Measurements from ENCODE around the gene IP6K2. TPM values are rescaled to one million over a fixed set of nuclear protein-coding genes. Genes with fewer than 3 reads are reported as not detected.

IP6K2 gene
- polyA plus RNA-seq, 2 of the 4 experiments (the other 2 are of a cell fraction) = 61.9 to 78.4 TPM

DNA sequence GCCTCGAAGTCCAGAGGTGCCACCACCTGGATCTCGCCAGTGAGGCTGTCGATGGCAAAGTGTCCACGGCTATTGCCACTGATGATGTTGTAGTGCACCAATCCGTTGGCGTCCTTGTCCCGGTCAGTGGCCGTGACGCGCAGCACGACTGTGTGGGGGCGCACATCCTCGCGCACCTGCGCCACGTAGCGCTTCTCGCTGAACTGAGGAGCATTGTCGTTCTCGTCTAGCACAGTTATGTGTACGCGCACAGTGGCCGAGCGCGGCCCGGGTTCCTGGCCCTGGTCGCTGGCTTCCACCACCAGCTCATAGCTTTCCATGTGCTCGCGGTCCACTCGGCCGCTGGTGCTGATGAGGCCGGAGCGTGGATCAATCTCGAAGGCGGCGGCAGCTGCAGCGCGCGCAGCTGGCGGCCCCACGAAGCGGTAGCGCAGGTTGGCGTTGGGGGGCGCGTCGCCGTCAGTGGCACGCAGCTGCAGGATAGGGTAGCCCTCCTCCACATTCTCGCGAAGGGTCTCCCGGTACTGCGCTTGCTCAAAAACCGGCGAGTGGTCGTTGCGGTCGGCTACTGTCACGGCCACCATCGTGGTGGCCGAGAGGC, 56.1 kb downstream of the IP6K2 start:
- ChIA-PET CTCF (interaction anchor here (0.8 to 2.1 kb wide), 2 partner anchors 20 to 62 kb away, joined by 3 to 6 read pairs; no protein-coding TSS in a partner anchor), POLR2A (interaction anchor here (2.8 kb wide), 1 partner anchor 26 kb away, joined by 9 read pairs; the partner anchor contains the start of gene SLC26A6)
- H3K9me3 ChIP-seq = no peaks in the 10 kb centered on the region
- H3K4me1 ChIP-seq = peaks cover 18% of the 10 kb centered on the region
- no peak for FAIRE-seq
- WGBS (ENCODE audit: missing lambda C conversion rate) = 94% methylated on average over 49 of the region's 61 CpGs
- no peak overlapping the region for H3K27ac ChIP-seq
- no peak for TF ChIP-seq NR3C1 (IDR thresholded peaks at IDR 0.05)
- TF ChIP-seq KDM1A (IDR thresholded peaks at IDR 0.05; ENCODE audit: low read depth) = no peak
- no peak for TF ChIP-seq EHMT2 (IDR thresholded peaks at IDR 0.05; ENCODE audit: low read depth)
- TF ChIP-seq, protein P1, sequence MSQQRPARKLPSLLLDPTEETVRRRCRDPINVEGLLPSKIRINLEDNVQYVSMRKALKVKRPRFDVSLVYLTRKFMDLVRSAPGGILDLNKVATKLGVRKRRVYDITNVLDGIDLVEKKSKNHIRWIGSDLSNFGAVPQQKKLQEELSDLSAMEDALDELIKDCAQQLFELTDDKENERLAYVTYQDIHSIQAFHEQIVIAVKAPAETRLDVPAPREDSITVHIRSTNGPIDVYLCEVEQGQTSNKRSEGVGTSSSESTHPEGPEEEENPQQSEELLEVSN (IDR thresholded peaks at IDR 0.05; ENCODE audit: borderline replicate concordance, low read depth) = no peak
- TF ChIP-seq, protein P2, sequence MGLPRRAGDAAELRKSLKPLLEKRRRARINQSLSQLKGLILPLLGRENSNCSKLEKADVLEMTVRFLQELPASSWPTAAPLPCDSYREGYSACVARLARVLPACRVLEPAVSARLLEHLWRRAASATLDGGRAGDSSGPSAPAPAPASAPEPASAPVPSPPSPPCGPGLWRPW (IDR thresholded peaks at IDR 0.05) = no peak
- no peak for TF ChIP-seq CEBPB (IDR thresholded peaks at IDR 0.05)
- no peak for TF ChIP-seq TFCP2L1 (CRISPR knock-in tag; IDR thresholded peaks at IDR 0.05)
- no peak overlapping the region for H3K4me3 ChIP-seq
- no peak overlapping the region for H3K4me2 ChIP-seq
- DNase-seq (ENCODE audit: low read depth in 1 of 2, low spot score in 1 of 2) = no peak
- ATAC-seq = no peak

DNA sequence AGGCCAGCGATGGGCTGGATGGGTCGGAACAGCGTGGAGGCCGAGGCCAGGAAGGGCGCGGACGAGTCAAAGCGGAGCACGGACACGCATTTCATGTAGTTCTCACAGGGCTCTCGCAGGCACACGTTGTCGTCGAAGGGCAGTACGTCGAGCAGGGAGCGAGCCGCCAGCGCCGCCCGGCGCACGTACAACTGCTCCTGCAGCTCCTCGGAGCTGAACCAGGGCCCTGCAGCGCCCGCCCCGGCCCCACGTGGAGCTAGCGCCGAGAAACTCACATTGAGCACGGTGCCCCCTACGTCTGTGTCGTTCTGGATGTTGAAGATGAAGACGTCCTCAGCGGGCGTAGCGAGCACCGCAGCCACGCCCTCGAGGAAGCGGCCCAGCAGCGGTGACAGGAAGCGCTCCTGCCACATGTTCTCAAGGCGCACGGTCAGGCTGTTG, 60.2 kb downstream of the IP6K2 start:
- POLR2A ChIA-PET = no interaction called here
- no peaks in the 10 kb centered on the region for H3K9me3 ChIP-seq
- H3K4me1 ChIP-seq = peaks cover 11% of the 10 kb centered on the region; the same call in 2 of the 3 replicates
- FAIRE-seq (no peak), ATAC-seq (no peak), DNase-seq (ENCODE audit: low read depth in 1 of 2, low spot score in 1 of 2) (no peak)
- CTCF ChIA-PET = interaction anchor here (0.6 to 6.3 kb wide), 14 partner anchors 13 to 248 kb away, joined by 3 to 46 read pairs (median 4); partner anchors contain the start of genes SLC26A6 and UCN2
- no peak for TF ChIP-seq ZC3H11A (IDR thresholded peaks at IDR 0.05)
- TF ChIP-seq SMC3 (IDR thresholded peaks at IDR 0.05) = no peak
- TF ChIP-seq, protein P3, sequence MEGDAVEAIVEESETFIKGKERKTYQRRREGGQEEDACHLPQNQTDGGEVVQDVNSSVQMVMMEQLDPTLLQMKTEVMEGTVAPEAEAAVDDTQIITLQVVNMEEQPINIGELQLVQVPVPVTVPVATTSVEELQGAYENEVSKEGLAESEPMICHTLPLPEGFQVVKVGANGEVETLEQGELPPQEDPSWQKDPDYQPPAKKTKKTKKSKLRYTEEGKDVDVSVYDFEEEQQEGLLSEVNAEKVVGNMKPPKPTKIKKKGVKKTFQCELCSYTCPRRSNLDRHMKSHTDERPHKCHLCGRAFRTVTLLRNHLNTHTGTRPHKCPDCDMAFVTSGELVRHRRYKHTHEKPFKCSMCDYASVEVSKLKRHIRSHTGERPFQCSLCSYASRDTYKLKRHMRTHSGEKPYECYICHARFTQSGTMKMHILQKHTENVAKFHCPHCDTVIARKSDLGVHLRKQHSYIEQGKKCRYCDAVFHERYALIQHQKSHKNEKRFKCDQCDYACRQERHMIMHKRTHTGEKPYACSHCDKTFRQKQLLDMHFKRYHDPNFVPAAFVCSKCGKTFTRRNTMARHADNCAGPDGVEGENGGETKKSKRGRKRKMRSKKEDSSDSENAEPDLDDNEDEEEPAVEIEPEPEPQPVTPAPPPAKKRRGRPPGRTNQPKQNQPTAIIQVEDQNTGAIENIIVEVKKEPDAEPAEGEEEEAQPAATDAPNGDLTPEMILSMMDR (IDR thresholded peaks at IDR 0.05) = no peak
- TF ChIP-seq CHD4 (IDR thresholded peaks at IDR 0.05; ENCODE audit: borderline replicate concordance) = no peak
- TF ChIP-seq NPAS2 (CRISPR knock-in tag; IDR thresholded peaks at IDR 0.05; ENCODE audit: borderline replicate concordance) = no peak
- no peak for TF ChIP-seq RFX5 (IDR thresholded peaks at IDR 0.05)
- no peak for TF ChIP-seq ZFP36 (IDR thresholded peaks at IDR 0.05; ENCODE audit: borderline replicate concordance, partially characterized antibody)
- no peak overlapping the region for H3K4me3 ChIP-seq
- 96% methylated on average over 27 of the region's 45 CpGs for WGBS (ENCODE audit: missing lambda C conversion rate)
- H3K27ac ChIP-seq = peak overlapping the region; percentile 75 to 88; a peak in 5 of 6 replicates
- peak overlapping the region; percentile 71; the same call in 1 of the 3 replicates for H3K4me2 ChIP-seq

DNA sequence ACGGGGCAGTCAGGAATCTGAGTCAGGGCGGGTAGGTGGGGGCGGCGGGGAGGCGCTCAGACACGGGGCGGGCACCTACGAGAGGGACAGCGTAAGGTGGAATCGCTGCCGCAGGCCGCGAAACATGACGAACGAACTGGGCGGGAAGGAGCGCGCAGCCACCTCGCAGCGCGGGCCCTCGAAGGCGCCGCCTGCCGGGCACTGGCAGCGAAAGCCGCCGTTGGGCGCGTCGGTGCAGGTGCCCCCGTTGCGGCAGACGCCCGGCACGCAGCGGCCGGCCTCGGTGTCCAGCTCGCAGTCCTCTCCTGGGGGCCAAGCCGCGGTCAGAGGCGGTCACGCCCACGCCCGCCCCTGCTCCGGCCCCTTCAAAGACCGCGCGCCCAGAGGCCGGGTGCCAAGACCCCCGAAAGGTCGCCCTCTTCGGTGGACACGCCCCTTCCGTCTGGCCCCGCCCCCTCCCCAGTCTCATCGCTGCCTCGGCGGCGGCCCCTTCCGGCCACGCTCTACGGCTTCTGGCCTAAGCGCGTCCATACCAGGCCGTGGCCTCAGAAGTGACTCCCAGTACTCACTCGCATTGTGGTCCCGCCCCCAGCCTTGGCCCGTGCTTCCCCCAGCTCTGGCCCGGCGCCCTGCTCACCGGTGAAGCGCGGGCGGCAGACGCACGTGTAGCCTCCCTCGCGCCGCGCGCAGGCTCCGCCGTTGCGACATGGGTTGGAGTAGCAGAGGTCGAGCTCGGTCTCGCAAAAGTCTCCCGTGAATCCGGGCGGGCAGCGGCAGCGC, 60.8 kb downstream of the IP6K2 start:
- WGBS (ENCODE audit: missing lambda C conversion rate) = 71% methylated on average over 17 of the region's 94 CpGs
- TF ChIP-seq CHD4 (IDR thresholded peaks at IDR 0.05; ENCODE audit: borderline replicate concordance) = no peak
- no peak for TF ChIP-seq FOSL2 (IDR thresholded peaks at IDR 0.05)
- no peak for TF ChIP-seq FOSL2 (CRISPR knock-in tag; IDR thresholded peaks at IDR 0.05)
- TF ChIP-seq, protein P4, sequence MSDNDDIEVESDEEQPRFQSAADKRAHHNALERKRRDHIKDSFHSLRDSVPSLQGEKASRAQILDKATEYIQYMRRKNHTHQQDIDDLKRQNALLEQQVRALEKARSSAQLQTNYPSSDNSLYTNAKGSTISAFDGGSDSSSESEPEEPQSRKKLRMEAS (IDR thresholded peaks at IDR 0.05) = peak; percentile 76
- no peak for TF ChIP-seq TFCP2L1 (CRISPR knock-in tag; IDR thresholded peaks at IDR 0.05)
- TF ChIP-seq, protein P1 (IDR thresholded peaks at IDR 0.05; ENCODE audit: borderline replicate concordance, low read depth) = peak; percentile 91
- TF ChIP-seq JUN (IDR thresholded peaks at IDR 0.05) = peak in 1 of 2 experiments; percentile 38; a peak in 1 of 5 replicates
- peak; percentile 74 for TF ChIP-seq SMC3 (IDR thresholded peaks at IDR 0.05)
- no peak for TF ChIP-seq ZFP36 (IDR thresholded peaks at IDR 0.05; ENCODE audit: borderline replicate concordance, partially characterized antibody)
- TF ChIP-seq CHD2 (IDR thresholded peaks at IDR 0.05; ENCODE audit: low read length, partially characterized antibody) = no peak
- TF ChIP-seq JUNB (IDR thresholded peaks at IDR 0.05) = no peak
- TF ChIP-seq, protein P5, sequence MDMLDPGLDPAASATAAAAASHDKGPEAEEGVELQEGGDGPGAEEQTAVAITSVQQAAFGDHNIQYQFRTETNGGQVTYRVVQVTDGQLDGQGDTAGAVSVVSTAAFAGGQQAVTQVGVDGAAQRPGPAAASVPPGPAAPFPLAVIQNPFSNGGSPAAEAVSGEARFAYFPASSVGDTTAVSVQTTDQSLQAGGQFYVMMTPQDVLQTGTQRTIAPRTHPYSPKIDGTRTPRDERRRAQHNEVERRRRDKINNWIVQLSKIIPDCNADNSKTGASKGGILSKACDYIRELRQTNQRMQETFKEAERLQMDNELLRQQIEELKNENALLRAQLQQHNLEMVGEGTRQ (IDR thresholded peaks at IDR 0.05) = no peak
- TF ChIP-seq NR3C1 (IDR thresholded peaks at IDR 0.05) = no peak
- no peak for TF ChIP-seq CBX8 (IDR thresholded peaks at IDR 0.05)
- TF ChIP-seq FOXS1 (CRISPR knock-in tag; IDR thresholded peaks at IDR 0.05) = no peak
- no peak for TF ChIP-seq MAZ (IDR thresholded peaks at IDR 0.05; ENCODE audit: borderline replicate concordance, low read depth, low read length)
- TF ChIP-seq POLR2AphosphoS2 (conservative IDR thresholded peaks at IDR 0.05; ENCODE audit: low read length) = no peak
- TF ChIP-seq TP53 (CRISPR knock-in tag; IDR thresholded peaks at IDR 0.05) = no peak
- no peak for TF ChIP-seq KDM5A (IDR thresholded peaks at IDR 0.05)
- 0 out of 2 replicates have a peak, but pooled peaks have one; percentile 23 for TF ChIP-seq POLR2A (IDR thresholded peaks at IDR 0.05; ENCODE audit: low read length)
- no peak for TF ChIP-seq HDAC2 (IDR thresholded peaks at IDR 0.05)

More for the DNA sequence above, 60.8 kb downstream of the IP6K2 start:
- peak overlapping the region; percentile 75 to 88 for H3K27ac ChIP-seq
- FAIRE-seq = no peak
- no peaks in the 10 kb centered on the region for H3K9me3 ChIP-seq
- H3K4me2 ChIP-seq = peak overlapping the region; percentile 71
- peak overlapping the region; percentile 51 for H3K4me3 ChIP-seq
- H3K4me1 ChIP-seq = peaks cover 9% of the 10 kb centered on the region; the same call in 1 of the 3 replicates
- peak; percentile 78 to 88 for ATAC-seq
- peak; percentile 81 to 82 for DNase-seq (ENCODE audit: low read depth in 1 of 2, low spot score in 1 of 2)
- ChIA-PET POLR2A (no interaction called here), CTCF (interaction anchor here (0.6 to 6.3 kb wide), 16 partner anchors 12 to 319 kb away, joined by 3 to 46 read pairs (median 4); partner anchors contain the start of genes SLC26A6 and UCN2)
